HepG2 (cell line): Measurements from ENCODE around the gene SLN.

Source experiments
- BORCS8-MEF2B ChIP-seq: sonication (generic); formaldehyde crosslinking; IDR thresholded peaks from 2 replicates; pipeline ENCODE4 v1.8.0; 2022; ENCODE audit warnings: mild to moderate bottlenecking, missing genetic modification reagents
- ELF4 ChIP-seq: sonication (generic); formaldehyde crosslinking; IDR thresholded peaks from 2 replicates; pipeline ENCODE4 v1.5.0; 2020; ENCODE audit warnings: missing genetic modification reagents, mild to moderate bottlenecking, moderate library complexity, borderline replicate concordance
- HDAC6 ChIP-seq: fragments of 200-600 bp; sonication (generic); IDR thresholded peaks from 2 replicates; pipeline ENCODE4 v1.7.0; 2017; ENCODE audit warnings: mild to moderate bottlenecking, antibody characterized with exemption, low read length, low read depth
- ZFP41 ChIP-seq: sonication (generic); formaldehyde crosslinking; IDR thresholded peaks from 2 replicates; pipeline ENCODE4 v1.4.0; 2020; ENCODE audit warnings: mild to moderate bottlenecking, missing genetic modification reagents, borderline replicate concordance
- TF ChIP-seq, protein P1 (sequence below): sonication (generic); formaldehyde crosslinking; IDR thresholded peaks from 2 replicates; pipeline ENCODE4 v1.8.1; 2023; ENCODE audit warnings: mild to moderate bottlenecking, moderate library complexity, missing genetic modification reagents
- TF ChIP-seq, protein P2 (sequence below): IDR thresholded peaks from 2 replicates; pipeline ENCODE4 v1.4.0; 2020; ENCODE audit warnings: mild to moderate bottlenecking, missing genetic modification reagents

- no peak for TF ChIP-seq ELF4 (CRISPR knock-in tag)
- TF ChIP-seq BORCS8-MEF2B (CRISPR knock-in tag), result no peak
- TF ChIP-seq ZFP41, result no peak
- no peak for TF ChIP-seq HDAC6
- TF ChIP-seq, protein P1, sequence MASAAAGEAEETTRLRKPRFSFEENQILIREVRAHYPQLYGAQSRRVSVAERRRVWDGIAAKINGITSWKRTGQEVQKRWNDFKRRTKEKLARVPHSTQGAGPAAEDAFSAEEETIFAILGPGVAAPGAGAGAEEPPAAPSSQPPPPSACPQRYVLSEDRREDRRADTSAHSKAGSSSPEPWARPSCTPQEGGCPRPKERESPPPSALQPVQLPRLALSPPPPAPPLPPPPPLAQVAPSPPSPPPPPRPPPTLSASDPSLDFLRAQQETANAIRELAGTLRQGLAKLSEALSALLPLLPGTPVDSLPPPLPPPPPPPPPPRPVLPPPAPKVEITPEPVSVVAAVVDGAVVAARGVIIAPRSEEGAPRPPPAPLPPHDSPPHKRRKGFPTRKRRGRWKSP (CRISPR knock-in tag), result no peak
- TF ChIP-seq, protein P2, sequence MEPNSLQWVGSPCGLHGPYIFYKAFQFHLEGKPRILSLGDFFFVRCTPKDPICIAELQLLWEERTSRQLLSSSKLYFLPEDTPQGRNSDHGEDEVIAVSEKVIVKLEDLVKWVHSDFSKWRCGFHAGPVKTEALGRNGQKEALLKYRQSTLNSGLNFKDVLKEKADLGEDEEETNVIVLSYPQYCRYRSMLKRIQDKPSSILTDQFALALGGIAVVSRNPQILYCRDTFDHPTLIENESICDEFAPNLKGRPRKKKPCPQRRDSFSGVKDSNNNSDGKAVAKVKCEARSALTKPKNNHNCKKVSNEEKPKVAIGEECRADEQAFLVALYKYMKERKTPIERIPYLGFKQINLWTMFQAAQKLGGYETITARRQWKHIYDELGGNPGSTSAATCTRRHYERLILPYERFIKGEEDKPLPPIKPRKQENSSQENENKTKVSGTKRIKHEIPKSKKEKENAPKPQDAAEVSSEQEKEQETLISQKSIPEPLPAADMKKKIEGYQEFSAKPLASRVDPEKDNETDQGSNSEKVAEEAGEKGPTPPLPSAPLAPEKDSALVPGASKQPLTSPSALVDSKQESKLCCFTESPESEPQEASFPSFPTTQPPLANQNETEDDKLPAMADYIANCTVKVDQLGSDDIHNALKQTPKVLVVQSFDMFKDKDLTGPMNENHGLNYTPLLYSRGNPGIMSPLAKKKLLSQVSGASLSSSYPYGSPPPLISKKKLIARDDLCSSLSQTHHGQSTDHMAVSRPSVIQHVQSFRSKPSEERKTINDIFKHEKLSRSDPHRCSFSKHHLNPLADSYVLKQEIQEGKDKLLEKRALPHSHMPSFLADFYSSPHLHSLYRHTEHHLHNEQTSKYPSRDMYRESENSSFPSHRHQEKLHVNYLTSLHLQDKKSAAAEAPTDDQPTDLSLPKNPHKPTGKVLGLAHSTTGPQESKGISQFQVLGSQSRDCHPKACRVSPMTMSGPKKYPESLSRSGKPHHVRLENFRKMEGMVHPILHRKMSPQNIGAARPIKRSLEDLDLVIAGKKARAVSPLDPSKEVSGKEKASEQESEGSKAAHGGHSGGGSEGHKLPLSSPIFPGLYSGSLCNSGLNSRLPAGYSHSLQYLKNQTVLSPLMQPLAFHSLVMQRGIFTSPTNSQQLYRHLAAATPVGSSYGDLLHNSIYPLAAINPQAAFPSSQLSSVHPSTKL (CRISPR knock-in tag), result no peak
Observed at GRCh38 chr11:107711861-107712755, at the start of gene SLN.
